Sigmoid colon (tissue), 7 donors: Measurements from ENCODE around the gene NUP188. TPM values are rescaled to one million over a fixed set of nuclear protein-coding genes. Genes with fewer than 3 reads are reported as not detected.
"Not testable (repeated sequence)": the region's sequence is repeated elsewhere in the genome, so short reads cannot be mapped to it uniquely, and the experiment has no call there.

Source experiments
- DNase-seq: peaks from one replicate; pipeline ENCODE4 v3.0.0-alpha.2; 2019
- H3K27ac ChIP-seq, 4 donors: fragments of 200-600 bp; sonication (generic); one replicate each; pipeline ENCODE4 v1.5.1; 2016 to 2019; ENCODE audit warnings: mild to moderate bottlenecking in 1 of 4
- H3K27me3 ChIP-seq, 3 donors: fragments of 200-600 bp; sonication (generic); one replicate each; pipeline ENCODE4 v1.5.1; 2019; ENCODE audit warnings: mild to moderate bottlenecking in 1 of 3
- H3K36me3 ChIP-seq, 4 donors: fragments of 200-600 bp; sonication (generic); one replicate each; pipeline ENCODE4 v1.5.1; 2016 to 2019
- H3K4me1 ChIP-seq, 4 donors: fragments of 200-600 bp; sonication (generic); one replicate each; pipeline ENCODE4 v1.5.1; 2017 to 2019
- H3K4me3 ChIP-seq, 4 donors: fragments of 200-600 bp; sonication (generic); one replicate each; pipeline ENCODE4 v1.5.1; 2017 to 2019; ENCODE audit warnings: mild to moderate bottlenecking in 2 of 4, moderate library complexity in 1 of 4
- H3K9me3 ChIP-seq, 4 donors: fragments of 200-600 bp in 3 of 4; sonication (generic) in 3 of 4; one replicate each; pipeline versions ENCODE4 v1.5.1 to v1.6.1; 2013 to 2019
- CTCF ChIP-seq, 4 experiments: fragments of 450-650 bp in 3 of 4; fragments of 200-600 bp in 1 of 4; IDR thresholded peaks; one replicate each; pipeline ENCODE4 v1.5.1; 2016 to 2019; ENCODE audit warnings: antibody characterized with exemption in 4 of 4, mild to moderate bottlenecking in 3 of 4, moderate library complexity in 2 of 4
- EP300 ChIP-seq, 4 donors: sonication (generic); formaldehyde crosslinking; IDR thresholded peaks; one replicate each; pipeline ENCODE4 v1.6.1; 2017; ENCODE audit warnings: antibody characterized with exemption in 4 of 4
- POLR2A ChIP-seq, 2 donors: fragments of 450-650 bp; IDR thresholded peaks; one replicate each; pipeline ENCODE4 v1.6.1; 2016; ENCODE audit warnings: antibody characterized with exemption in 2 of 2, mild to moderate bottlenecking in 2 of 2, moderate library complexity in 2 of 2
- POLR2AphosphoS5 ChIP-seq, 4 donors: sonication (generic); formaldehyde crosslinking; IDR thresholded peaks; one replicate each; pipeline ENCODE4 v1.6.1; 2017; ENCODE audit warnings: antibody characterized with exemption in 4 of 4
- WGBS, 2 donors: extraction: QIAGEN DNeasy Blood & Tissue Kit; methylation state at CpG; one replicate each; pipeline ENCODE4 v1.1.7; 2013; 5-methylcytosine and 5-hydroxymethylcytosine counted together
- intact Hi-C: fragments of 100-400 bp; cut with DNase I; formaldehyde crosslinking; loops from one replicate; pipeline ENCODE4 v1.15.1; 2023
- polyA plus RNA-seq, 3 donors: library from polyadenylated mRNA; stranded (reverse); fragments of 200-250 nt; gene quantifications; one replicate each; pipeline ENCODE4 v1.2.3, GENCODE V29; 2013
- total RNA-seq, 4 donors: library from RNA; depleted of rRNA; stranded (reverse); fragments of >200 nt; gene quantifications; one replicate each; pipeline ENCODE4 v1.1.0, GENCODE V29; 2016
- donor health status: healthy with polysubstance abuse.
- donor health status: Bipolar disorder and iron deficiency.
- donor health status: healthy.

NUP188 gene
- total and polyA plus RNA-seq, 7 donors, result 3.7 to 28.8 (median 21.3) TPM

GRCh38 chr9:129032541-129033159 is 85.2 kb downstream of the NUP188 start:
- intact Hi-C loops, result no loop called here
- WGBS, 2 donors, result 90% methylated on average over 12 of the region's 12 CpGs
- Histone ChIP-seq H3K36me3 (no peaks in the 10 kb centered on the region), H3K4me1 (peaks cover 0 to 23% (median 17%) of the 10 kb centered on the region in 4 donors), H3K9me3 (no peaks in the 10 kb centered on the region), H3K27me3 (no peaks in the 10 kb centered on the region), H3K4me3 (no peak overlapping the region), H3K27ac (no peak overlapping the region)
- no peak for DNase-seq
- TF ChIP-seq EP300 (IDR thresholded peaks at IDR 0.05) (no peak), POLR2A (IDR thresholded peaks at IDR 0.05) (no peak), CTCF (IDR thresholded peaks at IDR 0.05) (no peak), POLR2AphosphoS5 (IDR thresholded peaks at IDR 0.05) (no peak)

GRCh38 chr9:129033216-129033615 is 85.7 kb downstream of the NUP188 start:
- H3K27me3 ChIP-seq, result no peaks in the 10 kb centered on the region
- WGBS, 2 donors, result 49 to 83% methylated on average over 8 of the region's 8 CpGs
- no peak for DNase-seq
- H3K36me3 ChIP-seq, result no peaks in the 10 kb centered on the region
- intact Hi-C loops, result no loop called here
- H3K27ac ChIP-seq, result no peak overlapping the region
- TF ChIP-seq POLR2AphosphoS5 (IDR thresholded peaks at IDR 0.05) (no peak), POLR2A (IDR thresholded peaks at IDR 0.05) (no peak), EP300 (IDR thresholded peaks at IDR 0.05) (no peak), CTCF (IDR thresholded peaks at IDR 0.05) (no peak)
- peaks cover 0 to 27% (median 22%) of the 10 kb centered on the region in 4 donors for H3K4me1 ChIP-seq
- no peak overlapping the region for H3K4me3 ChIP-seq
- H3K9me3 ChIP-seq, result no peaks in the 10 kb centered on the region

GRCh38 chr9:129035838-129036237 is 88.3 kb downstream of the NUP188 start:
- peaks cover 0 to 25% (median 23%) of the 10 kb centered on the region in 4 donors for H3K4me1 ChIP-seq
- H3K36me3 ChIP-seq, H3K27me3 ChIP-seq, H3K9me3 ChIP-seq, DNase-seq: not testable (repeated sequence)
- TF ChIP-seq CTCF (IDR thresholded peaks at IDR 0.05), result peak in 1 of 4 experiments; percentile 9
- peak overlapping the region; percentile 13 to 96 (median 80) for H3K4me3 ChIP-seq
- intact Hi-C loops, result loop anchor here (5.0 kb wide), 1 partner anchor 46 kb away; the partner anchor contains the start of gene DOLPP1
- WGBS, 2 donors, result 21 to 58% methylated on average over 13 of the region's 13 CpGs
- H3K27ac ChIP-seq, result peak overlapping the region; percentile 84 to 88 (median 86)

- H3K27ac ChIP-seq, result peak within 1 kb of the TSS; percentile 84 to 88 (median 86)
- no peaks in the 10 kb centered on the region for H3K9me3 ChIP-seq
- WGBS, 2 donors, result 0% methylated on average over 49 of the region's 49 CpGs
- DNase-seq, result peak; percentile 99
- no peaks in the 10 kb centered on the region for H3K27me3 ChIP-seq
- TF ChIP-seq EP300 (IDR thresholded peaks at IDR 0.05) (no peak), POLR2A (IDR thresholded peaks at IDR 0.05) (peak; percentile 91 to 94), POLR2AphosphoS5 (IDR thresholded peaks at IDR 0.05) (peak; percentile 89 to 97 (median 96)), CTCF (IDR thresholded peaks at IDR 0.05) (no peak)
- intact Hi-C loops, result loop anchor here (5.0 kb wide), 1 partner anchor 46 kb away; the partner anchor contains the start of gene DOLPP1
- peak within 1 kb of the TSS; percentile 74 to 96 (median 84) for H3K4me3 ChIP-seq
- peaks cover 0 to 25% (median 23%) of the 10 kb centered on the region in 4 donors for H3K4me1 ChIP-seq
- H3K36me3 ChIP-seq, result peaks cover 0 to 11% (median 3%) of the 10 kb centered on the region in 4 donors
These were observed 88.9 kb downstream of the NUP188 start, which contains the start of gene MIGA2 for GRCh38 chr9:129036241-129036922. Gene MIGA2, plus strand, starts transcription at chr9:129036626. Its CDS starts 3,969 bp downstream, at chr9:129040595.
